SJCRH30 (cell line): ENCODE measurements around the gene PARD3. TPM values are rescaled to one million over a fixed set of nuclear protein-coding genes. Genes with fewer than 3 reads are reported as not detected.

Experiments used
- DNase-seq, 2 experiments: peaks; one replicate each; pipeline ENCODE4 v3.0.0-alpha.2; 2015 to 2020
- H3K27ac ChIP-seq: fragments of 250-450 bp; sonication (Bioruptor Pico); 2 replicates; pipeline ENCODE4 v1.5.1; 2020; ENCODE audit warnings: mild to moderate bottlenecking, moderate library complexity
- H3K27me3 ChIP-seq: fragments of 250-450 bp; sonication (Bioruptor Pico); 2 replicates; pipeline ENCODE4 v1.5.1; 2020; ENCODE audit warnings: mild to moderate bottlenecking, moderate library complexity
- H3K36me3 ChIP-seq: fragments of 250-450 bp; sonication (Bioruptor Pico); 2 replicates; pipeline ENCODE4 v1.5.1; 2020; ENCODE audit warnings: mild to moderate bottlenecking, moderate library complexity
- H3K4me1 ChIP-seq: fragments of 250-450 bp; sonication (Bioruptor Pico); 2 replicates; pipeline ENCODE4 v1.5.1; 2020; ENCODE audit warnings: mild to moderate bottlenecking, moderate library complexity
- H3K4me3 ChIP-seq: fragments of 250-450 bp; sonication (Bioruptor Pico); 2 replicates; pipeline ENCODE4 v1.5.1; 2020; ENCODE audit warnings: mild to moderate bottlenecking, moderate library complexity
- H3K9me3 ChIP-seq: fragments of 250-450 bp; sonication (Bioruptor Pico); replicated peaks from 2 replicates; pipeline ENCODE4 v1.5.1; 2020; ENCODE audit warnings: mild to moderate bottlenecking, moderate library complexity
- total RNA-seq: library from RNA; depleted of rRNA; stranded (reverse); fragments of >200 nt; shearing (Covaris generic); gene quantifications from 2 replicates; pipeline ENCODE4 v1.2.3, GENCODE V29; 2014

PARD3 gene
- total RNA-seq, 1 experiment from 2014 or later: 58.7 TPM

GRCh38 chr10:34584164-34584563 is 230.9 kb downstream of the PARD3 start:
- H3K27me3 ChIP-seq: no peaks in the 10 kb centered on the region
- H3K4me3 ChIP-seq: no peak overlapping the region
- H3K9me3 ChIP-seq: no peaks in the 10 kb centered on the region
- no peaks in the 10 kb centered on the region for H3K36me3 ChIP-seq
- peaks cover 8% of the 10 kb centered on the region for H3K4me1 ChIP-seq
- DNase-seq: no peak
- no peak overlapping the region for H3K27ac ChIP-seq

GRCh38 chr10:34581801-34582532 is 233.1 kb downstream of the PARD3 start:
- Histone ChIP-seq H3K9me3 (no peaks in the 10 kb centered on the region), H3K27me3 (no peaks in the 10 kb centered on the region), H3K4me3 (no peak overlapping the region), H3K4me1 (peaks cover 8% of the 10 kb centered on the region), H3K27ac (no peak overlapping the region), H3K36me3 (no peaks in the 10 kb centered on the region)
- DNase-seq: no peak

- Histone ChIP-seq H3K9me3 (no peaks in the 10 kb centered on the region), H3K27ac (no peak overlapping the region), H3K36me3 (no peaks in the 10 kb centered on the region), H3K27me3 (no peaks in the 10 kb centered on the region), H3K4me3 (no peak overlapping the region), H3K4me1 (peaks cover 8% of the 10 kb centered on the region)
- peak in 1 of 2 experiments; percentile 52 for DNase-seq
Observed at GRCh38 chr10:34580643-34581042, 234.5 kb downstream of the PARD3 start.

GRCh38 chr10:34580214-34580613 is 234.9 kb downstream of the PARD3 start:
- no peaks in the 10 kb centered on the region for H3K9me3 ChIP-seq
- no peaks in the 10 kb centered on the region for H3K27me3 ChIP-seq
- no peaks in the 10 kb centered on the region for H3K36me3 ChIP-seq
- no peak overlapping the region for H3K27ac ChIP-seq
- H3K4me1 ChIP-seq: peaks cover 8% of the 10 kb centered on the region
- DNase-seq: no peak
- no peak overlapping the region for H3K4me3 ChIP-seq

GRCh38 chr10:34578468-34578867 is 236.6 kb downstream of the PARD3 start:
- Histone ChIP-seq H3K27ac (no peak overlapping the region), H3K36me3 (no peaks in the 10 kb centered on the region), H3K4me1 (peaks cover 8% of the 10 kb centered on the region), H3K27me3 (no peaks in the 10 kb centered on the region), H3K9me3 (no peaks in the 10 kb centered on the region), H3K4me3 (no peak overlapping the region)
- DNase-seq: no peak

- Histone ChIP-seq H3K36me3 (no peaks in the 10 kb centered on the region), H3K27ac (no peak overlapping the region), H3K4me3 (no peak overlapping the region), H3K27me3 (no peaks in the 10 kb centered on the region), H3K4me1 (peaks cover 8% of the 10 kb centered on the region), H3K9me3 (no peaks in the 10 kb centered on the region)
- no peak for DNase-seq
Observed at GRCh38 chr10:34576797-34577196, 238.3 kb downstream of the PARD3 start.

- Histone ChIP-seq H3K4me1 (peaks cover 7% of the 10 kb centered on the region), H3K27ac (no peak overlapping the region), H3K27me3 (no peaks in the 10 kb centered on the region), H3K9me3 (no peaks in the 10 kb centered on the region), H3K4me3 (no peak overlapping the region), H3K36me3 (no peaks in the 10 kb centered on the region)
- DNase-seq: no peak
Observed at GRCh38 chr10:34575882-34576281, 239.2 kb downstream of the PARD3 start.

- Histone ChIP-seq H3K36me3 (no peaks in the 10 kb centered on the region), H3K27me3 (no peaks in the 10 kb centered on the region), H3K4me1 (no peaks in the 10 kb centered on the region), H3K27ac (no peak overlapping the region), H3K9me3 (no peaks in the 10 kb centered on the region), H3K4me3 (no peak overlapping the region)
- no peak for DNase-seq
Observed at GRCh38 chr10:34574353-34574934, 240.7 kb downstream of the PARD3 start.

- 0 out of 2 replicates have a peak, but pooled peaks cover 3% of the 10 kb centered on the region for H3K4me1 ChIP-seq
- no peaks in the 10 kb centered on the region for H3K36me3 ChIP-seq
- no peaks in the 10 kb centered on the region for H3K9me3 ChIP-seq
- H3K27me3 ChIP-seq: no peaks in the 10 kb centered on the region
- H3K4me3 ChIP-seq: no peak overlapping the region
- H3K27ac ChIP-seq: no peak overlapping the region
- DNase-seq: no peak
Observed at GRCh38 chr10:34570887-34571286, 244.2 kb downstream of the PARD3 start.

GRCh38 chr10:34567659-34568253 is 247.3 kb downstream of the PARD3 start:
- no peaks in the 10 kb centered on the region for H3K36me3 ChIP-seq
- H3K9me3 ChIP-seq: no peaks in the 10 kb centered on the region
- H3K27ac ChIP-seq: no peak overlapping the region
- no peak overlapping the region for H3K4me3 ChIP-seq
- 0 out of 2 replicates have a peak, but pooled peaks cover 3% of the 10 kb centered on the region for H3K4me1 ChIP-seq
- H3K27me3 ChIP-seq: no peaks in the 10 kb centered on the region
- no peak for DNase-seq

GRCh38 chr10:34565934-34566333 is 249.2 kb downstream of the PARD3 start:
- 0 out of 2 replicates have a peak, but pooled peaks cover 3% of the 10 kb centered on the region for H3K4me1 ChIP-seq
- no peak for DNase-seq
- H3K27me3 ChIP-seq: no peaks in the 10 kb centered on the region
- H3K36me3 ChIP-seq: no peaks in the 10 kb centered on the region
- H3K27ac ChIP-seq: no peak overlapping the region
- H3K9me3 ChIP-seq: no peaks in the 10 kb centered on the region
- H3K4me3 ChIP-seq: no peak overlapping the region

GRCh38 chr10:34558093-34558583 is 257.0 kb downstream of the PARD3 start:
- H3K27ac ChIP-seq: no peak overlapping the region
- H3K4me3 ChIP-seq: no peak overlapping the region
- no peaks in the 10 kb centered on the region for H3K36me3 ChIP-seq
- no peaks in the 10 kb centered on the region for H3K4me1 ChIP-seq
- DNase-seq: no peak
- H3K9me3 ChIP-seq: no peaks in the 10 kb centered on the region
- no peaks in the 10 kb centered on the region for H3K27me3 ChIP-seq

- Histone ChIP-seq H3K4me1 (no peaks in the 10 kb centered on the region), H3K9me3 (no peaks in the 10 kb centered on the region), H3K36me3 (no peaks in the 10 kb centered on the region), H3K27ac (no peak overlapping the region), H3K4me3 (no peak overlapping the region), H3K27me3 (no peaks in the 10 kb centered on the region)
- DNase-seq: no peak
Observed at GRCh38 chr10:34557173-34557572, 257.9 kb downstream of the PARD3 start.

- DNase-seq: no peak
- Histone ChIP-seq H3K4me1 (no peaks in the 10 kb centered on the region), H3K9me3 (no peaks in the 10 kb centered on the region), H3K36me3 (no peaks in the 10 kb centered on the region), H3K4me3 (no peak overlapping the region), H3K27ac (no peak overlapping the region), H3K27me3 (no peaks in the 10 kb centered on the region)
Observed at GRCh38 chr10:34555653-34556052, 259.4 kb downstream of the PARD3 start.

GRCh38 chr10:34553747-34554146 is 261.3 kb downstream of the PARD3 start:
- Histone ChIP-seq H3K27me3 (no peaks in the 10 kb centered on the region), H3K9me3 (no peaks in the 10 kb centered on the region), H3K36me3 (no peaks in the 10 kb centered on the region), H3K4me3 (no peak overlapping the region), H3K4me1 (no peaks in the 10 kb centered on the region), H3K27ac (no peak overlapping the region)
- DNase-seq: no peak
